HEK293 (cell line): ENCODE data around the gene MELK.
A peak's percentile ranks its signal among the peaks of the same experiment; 100 is the strongest.
"Not testable (repeated sequence)": the region's sequence is repeated elsewhere in the genome, so short reads cannot be mapped to it uniquely, and the experiment has no call there.

Source experiments
- CTCF ChIA-PET: fragments of 350-600 bp; formaldehyde crosslinking; extraction: SDS; loops from one replicate; lab custom pipeline; 2021; ENCODE audit warnings: antibody characterized with exemption; lab: Yijun Ruan, JAX
- POLR2A ChIA-PET: fragments of 300-600 bp; formaldehyde crosslinking; extraction: SDS; loops from one replicate; lab custom pipeline; 2020; ENCODE audit warnings: antibody characterized with exemption, inconsistent platforms; lab: Yijun Ruan, JAX
- H3K27ac ChIP-seq: fragments of 200-500 bp; sonication (Bioruptor generic); 2 replicates; pipeline ENCODE4 v1.5.1; 2014; ENCODE audit warnings: low read depth, low read length, control low read depth, inconsistent platforms; ENCODE audit errors: extremely low read depth
- H3K36me3 ChIP-seq, 2 experiments: fragments of 200-500 bp in 1 of 2; sonication (Bioruptor generic) in 1 of 2; 1 replicate in 1 of 2; 2 replicates in 1 of 2; pipeline ENCODE4 v1.5.1; 2014 to 2017; ENCODE audit warnings: inconsistent platforms in 2 of 2, low read length in 2 of 2; ENCODE audit not compliant: control insufficient read depth in 2 of 2, insufficient read depth in 1 of 2
- H3K4me1 ChIP-seq: fragments of 200-500 bp; sonication (Bioruptor generic); 2 replicates; pipeline ENCODE4 v1.5.1; 2014; ENCODE audit warnings: mild to moderate bottlenecking, low read length, inconsistent platforms; ENCODE audit not compliant: control insufficient read depth, insufficient read depth
- H3K4me3 ChIP-seq: 2 replicates; pipeline ENCODE4 v1.5.1; 2011; ENCODE audit warnings: low read depth, mild to moderate bottlenecking, control low read depth, low read length, moderate library complexity
- H3K9me3 ChIP-seq: fragments of 200-500 bp; sonication (Bioruptor generic); 2 replicates; pipeline ENCODE4 v1.5.1; 2014; ENCODE audit warnings: low read depth, low read length, inconsistent platforms; ENCODE audit not compliant: control insufficient read depth, insufficient read depth
- BCL11A ChIP-seq: fragments of 450-650 bp; formaldehyde crosslinking; IDR thresholded peaks from 2 replicates; pipeline ENCODE4 v1.5.1; 2016; ENCODE audit warnings: low read depth, missing biosample characterization, missing genetic modification characterization
- FEZF1 ChIP-seq: fragments of 450-650 bp; formaldehyde crosslinking; IDR thresholded peaks from 2 replicates; pipeline ENCODE4 v1.5.1; 2016; ENCODE audit warnings: missing biosample characterization, missing genetic modification characterization
- GLI4 ChIP-seq: fragments of 450-650 bp; formaldehyde crosslinking; IDR thresholded peaks from 2 replicates; pipeline ENCODE4 v1.5.1; 2016; ENCODE audit warnings: missing biosample characterization, missing genetic modification characterization
- PRDM1 ChIP-seq: fragments of 450-650 bp; formaldehyde crosslinking; IDR thresholded peaks from 2 replicates; pipeline ENCODE4; 2016; ENCODE audit warnings: missing biosample characterization, missing genetic modification characterization
- ZFP37 ChIP-seq: fragments of 450-650 bp; formaldehyde crosslinking; IDR thresholded peaks from 2 replicates; pipeline ENCODE4 v1.5.1; 2016; ENCODE audit warnings: missing biosample characterization, missing genetic modification characterization
- ZNF175 ChIP-seq: fragments of 450-650 bp; formaldehyde crosslinking; IDR thresholded peaks from 2 replicates; pipeline ENCODE4 v1.5.1; 2016; ENCODE audit warnings: missing biosample characterization, missing genetic modification characterization
- ZNF350 ChIP-seq: fragments of 450-650 bp; formaldehyde crosslinking; IDR thresholded peaks from 2 replicates; pipeline ENCODE4 v1.5.0; 2017; ENCODE audit warnings: missing biosample characterization, mild to moderate bottlenecking, missing genetic modification characterization
- ZNF548 ChIP-seq: fragments of 450-650 bp; formaldehyde crosslinking; IDR thresholded peaks from 2 replicates; pipeline ENCODE4 v1.5.1; 2016; ENCODE audit warnings: missing biosample characterization, missing genetic modification characterization
- ZNF596 ChIP-seq: fragments of 450-650 bp; IDR thresholded peaks from 2 replicates; pipeline ENCODE4 v1.5.0; 2018; ENCODE audit warnings: missing biosample characterization, mild to moderate bottlenecking, missing genetic modification characterization, moderate library complexity
- ZNF624 ChIP-seq: fragments of 450-650 bp; formaldehyde crosslinking; IDR thresholded peaks from 2 replicates; pipeline ENCODE4 v1.5.1; 2017; ENCODE audit warnings: missing biosample characterization, missing genetic modification characterization
- ZNF785 ChIP-seq: fragments of 450-650 bp; formaldehyde crosslinking; IDR thresholded peaks from 2 replicates; pipeline ENCODE4 v1.5.1; 2016; ENCODE audit warnings: missing biosample characterization, missing genetic modification characterization
- ZSCAN30 ChIP-seq: fragments of 450-650 bp; IDR thresholded peaks from 2 replicates; pipeline ENCODE4 v1.5.1; 2018; ENCODE audit warnings: missing biosample characterization, mild to moderate bottlenecking, missing genetic modification characterization, moderate library complexity
- TF ChIP-seq, protein P1 (sequence below): fragments of 450-650 bp; formaldehyde crosslinking; IDR thresholded peaks from 2 replicates; pipeline ENCODE4 v1.5.1; 2016; ENCODE audit warnings: missing biosample characterization, missing genetic modification characterization, borderline replicate concordance
- TF ChIP-seq, protein P2 (sequence below): fragments of 450-650 bp; formaldehyde crosslinking; IDR thresholded peaks from 2 replicates; pipeline ENCODE4 v1.5.1; 2017; ENCODE audit warnings: missing biosample characterization, missing genetic modification characterization

MELK gene

DNA sequence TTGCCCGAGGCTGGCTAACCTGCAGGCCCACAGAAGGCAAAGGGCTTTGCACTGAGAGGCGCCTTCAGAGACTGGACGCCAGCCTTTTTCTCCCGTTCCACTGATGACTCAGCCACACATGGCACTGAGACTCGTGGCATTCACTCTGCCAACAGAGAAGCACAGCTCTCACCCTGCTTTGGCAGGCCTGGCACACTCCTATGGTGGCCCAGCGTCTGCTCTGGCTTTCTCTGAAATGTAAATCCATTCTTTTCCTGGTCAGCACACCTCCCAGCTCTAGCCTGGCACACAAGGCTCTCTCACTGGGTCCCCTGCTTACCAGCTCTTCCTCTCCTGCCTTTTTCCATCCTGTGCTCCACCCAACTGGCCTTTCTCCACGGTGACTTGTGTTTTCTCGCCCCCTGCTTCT is 5.9 kb upstream of the MELK start:
- H3K4me1 ChIP-seq = no peaks in the 10 kb centered on the region
- no peaks in the 10 kb centered on the region for H3K9me3 ChIP-seq
- POLR2A ChIA-PET = no interaction called here
- H3K4me3 ChIP-seq = no peak overlapping the region
- no peaks in the 10 kb centered on the region for H3K36me3 ChIP-seq
- TF ChIP-seq ZSCAN30 (tag by site-specific recombination) (no peak), BCL11A (no peak), ZNF624 (tag by site-specific recombination) (no peak), ZNF596 (no peak), ZNF175 (tag by site-specific recombination) (no peak), GLI4 (tag by site-specific recombination) (no peak), ZNF548 (tag by site-specific recombination) (no peak), ZNF350 (tag by site-specific recombination) (no peak), FEZF1 (no peak), ZFP37 (no peak)
- TF ChIP-seq, protein P1, sequence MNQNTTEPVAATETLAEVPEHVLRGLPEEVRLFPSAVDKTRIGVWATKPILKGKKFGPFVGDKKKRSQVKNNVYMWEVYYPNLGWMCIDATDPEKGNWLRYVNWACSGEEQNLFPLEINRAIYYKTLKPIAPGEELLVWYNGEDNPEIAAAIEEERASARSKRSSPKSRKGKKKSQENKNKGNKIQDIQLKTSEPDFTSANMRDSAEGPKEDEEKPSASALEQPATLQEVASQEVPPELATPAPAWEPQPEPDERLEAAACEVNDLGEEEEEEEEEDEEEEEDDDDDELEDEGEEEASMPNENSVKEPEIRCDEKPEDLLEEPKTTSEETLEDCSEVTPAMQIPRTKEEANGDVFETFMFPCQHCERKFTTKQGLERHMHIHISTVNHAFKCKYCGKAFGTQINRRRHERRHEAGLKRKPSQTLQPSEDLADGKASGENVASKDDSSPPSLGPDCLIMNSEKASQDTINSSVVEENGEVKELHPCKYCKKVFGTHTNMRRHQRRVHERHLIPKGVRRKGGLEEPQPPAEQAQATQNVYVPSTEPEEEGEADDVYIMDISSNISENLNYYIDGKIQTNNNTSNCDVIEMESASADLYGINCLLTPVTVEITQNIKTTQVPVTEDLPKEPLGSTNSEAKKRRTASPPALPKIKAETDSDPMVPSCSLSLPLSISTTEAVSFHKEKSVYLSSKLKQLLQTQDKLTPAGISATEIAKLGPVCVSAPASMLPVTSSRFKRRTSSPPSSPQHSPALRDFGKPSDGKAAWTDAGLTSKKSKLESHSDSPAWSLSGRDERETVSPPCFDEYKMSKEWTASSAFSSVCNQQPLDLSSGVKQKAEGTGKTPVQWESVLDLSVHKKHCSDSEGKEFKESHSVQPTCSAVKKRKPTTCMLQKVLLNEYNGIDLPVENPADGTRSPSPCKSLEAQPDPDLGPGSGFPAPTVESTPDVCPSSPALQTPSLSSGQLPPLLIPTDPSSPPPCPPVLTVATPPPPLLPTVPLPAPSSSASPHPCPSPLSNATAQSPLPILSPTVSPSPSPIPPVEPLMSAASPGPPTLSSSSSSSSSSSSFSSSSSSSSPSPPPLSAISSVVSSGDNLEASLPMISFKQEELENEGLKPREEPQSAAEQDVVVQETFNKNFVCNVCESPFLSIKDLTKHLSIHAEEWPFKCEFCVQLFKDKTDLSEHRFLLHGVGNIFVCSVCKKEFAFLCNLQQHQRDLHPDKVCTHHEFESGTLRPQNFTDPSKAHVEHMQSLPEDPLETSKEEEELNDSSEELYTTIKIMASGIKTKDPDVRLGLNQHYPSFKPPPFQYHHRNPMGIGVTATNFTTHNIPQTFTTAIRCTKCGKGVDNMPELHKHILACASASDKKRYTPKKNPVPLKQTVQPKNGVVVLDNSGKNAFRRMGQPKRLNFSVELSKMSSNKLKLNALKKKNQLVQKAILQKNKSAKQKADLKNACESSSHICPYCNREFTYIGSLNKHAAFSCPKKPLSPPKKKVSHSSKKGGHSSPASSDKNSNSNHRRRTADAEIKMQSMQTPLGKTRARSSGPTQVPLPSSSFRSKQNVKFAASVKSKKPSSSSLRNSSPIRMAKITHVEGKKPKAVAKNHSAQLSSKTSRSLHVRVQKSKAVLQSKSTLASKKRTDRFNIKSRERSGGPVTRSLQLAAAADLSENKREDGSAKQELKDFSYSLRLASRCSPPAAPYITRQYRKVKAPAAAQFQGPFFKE (tag by site-specific recombination) = no peak
- TF ChIP-seq, protein P2, sequence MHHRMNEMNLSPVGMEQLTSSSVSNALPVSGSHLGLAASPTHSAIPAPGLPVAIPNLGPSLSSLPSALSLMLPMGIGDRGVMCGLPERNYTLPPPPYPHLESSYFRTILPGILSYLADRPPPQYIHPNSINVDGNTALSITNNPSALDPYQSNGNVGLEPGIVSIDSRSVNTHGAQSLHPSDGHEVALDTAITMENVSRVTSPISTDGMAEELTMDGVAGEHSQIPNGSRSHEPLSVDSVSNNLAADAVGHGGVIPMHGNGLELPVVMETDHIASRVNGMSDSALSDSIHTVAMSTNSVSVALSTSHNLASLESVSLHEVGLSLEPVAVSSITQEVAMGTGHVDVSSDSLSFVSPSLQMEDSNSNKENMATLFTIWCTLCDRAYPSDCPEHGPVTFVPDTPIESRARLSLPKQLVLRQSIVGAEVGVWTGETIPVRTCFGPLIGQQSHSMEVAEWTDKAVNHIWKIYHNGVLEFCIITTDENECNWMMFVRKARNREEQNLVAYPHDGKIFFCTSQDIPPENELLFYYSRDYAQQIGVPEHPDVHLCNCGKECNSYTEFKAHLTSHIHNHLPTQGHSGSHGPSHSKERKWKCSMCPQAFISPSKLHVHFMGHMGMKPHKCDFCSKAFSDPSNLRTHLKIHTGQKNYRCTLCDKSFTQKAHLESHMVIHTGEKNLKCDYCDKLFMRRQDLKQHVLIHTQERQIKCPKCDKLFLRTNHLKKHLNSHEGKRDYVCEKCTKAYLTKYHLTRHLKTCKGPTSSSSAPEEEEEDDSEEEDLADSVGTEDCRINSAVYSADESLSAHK (tag by site-specific recombination) = no peak
- no peak overlapping the region for H3K27ac ChIP-seq
- CTCF ChIA-PET = interaction anchor here (0.9 to 1.9 kb wide), 3 partner anchors 10 to 160 kb away, joined by 3 to 7 read pairs (median 7); no protein-coding TSS in a partner anchor

DNA sequence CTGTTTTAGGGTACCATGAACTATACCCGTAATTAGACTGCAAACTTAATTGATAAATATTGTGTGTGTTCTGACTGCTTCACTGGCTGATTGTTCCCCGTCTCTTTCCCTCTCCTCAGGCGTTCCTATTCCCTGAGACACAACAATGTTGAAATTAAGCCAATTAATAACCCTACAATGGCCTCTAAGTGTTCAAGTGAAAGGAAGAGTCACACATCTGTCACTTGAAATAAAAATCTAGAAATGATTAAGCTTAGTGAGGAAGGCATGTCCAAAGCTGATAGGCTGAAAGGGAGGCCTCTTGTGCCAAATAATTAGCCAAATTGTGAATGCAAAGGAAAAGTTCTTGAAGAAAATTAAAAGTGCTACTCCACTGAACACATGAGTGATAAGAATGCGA is 4.0 kb upstream of the MELK start:
- H3K4me3 ChIP-seq, POLR2A ChIA-PET, H3K4me1 ChIP-seq, H3K9me3 ChIP-seq, H3K36me3 ChIP-seq, H3K27ac ChIP-seq: not testable (repeated sequence)
- CTCF ChIA-PET = interaction anchor here (1.6 to 2.9 kb wide), 2 partner anchors 13 to 162 kb away, joined by 6 to 18 read pairs; no protein-coding TSS in a partner anchor

DNA sequence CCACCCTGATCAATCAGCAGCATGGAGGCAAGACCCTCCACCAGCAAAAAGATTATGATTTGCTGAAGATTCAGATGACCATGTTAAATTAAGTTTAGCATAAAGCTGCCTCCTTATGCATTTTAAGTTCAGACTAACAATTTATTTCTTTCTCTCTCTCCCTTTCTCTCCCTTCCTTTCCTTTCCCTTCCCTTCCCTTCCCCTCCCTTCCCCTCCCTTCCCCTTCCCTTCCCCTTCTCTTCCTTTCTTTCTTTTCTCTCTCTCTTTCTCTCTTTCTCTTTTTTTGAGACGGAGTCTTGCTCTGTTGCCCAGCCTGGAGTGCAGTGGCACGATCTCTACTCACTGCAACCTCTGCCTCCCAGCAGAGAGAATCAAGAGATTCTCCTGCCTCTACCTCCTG is 1.4 kb upstream of the MELK start:
- Histone ChIP-seq H3K9me3 (no peaks in the 10 kb centered on the region), H3K4me1 (peaks cover 6% of the 10 kb centered on the region; the same call in 1 of the 2 replicates), H3K36me3 (peaks cover 0 to 4% of the 10 kb centered on the region in 2 experiments; a peak in 2 of 3 replicates), H3K4me3 (no peak overlapping the region), H3K27ac (no peak overlapping the region)
- CTCF ChIA-PET = interaction anchor here (0.7 to 2.9 kb wide), 2 partner anchors 16 to 23 kb away, joined by 5 to 18 read pairs; no protein-coding TSS in a partner anchor
- TF ChIP-seq ZNF785 (tag by site-specific recombination) (no peak), PRDM1 (peak; percentile 92)
- TF ChIP-seq, all 188 proteins: peak for 1
- POLR2A ChIA-PET = no interaction called here
